Activated CD8-positive, alpha-beta memory T cell treated with anti-CD3 and anti-CD28 coated beads, Interleukin-2, amount 50 U/mL, for 24 hours (primary cell): ENCODE data around the gene APOA5.
"Not testable (repeated sequence)": the region's sequence is repeated elsewhere in the genome, so short reads cannot be mapped to it uniquely, and the experiment has no call there.

ENCODE experiments used
- DNase-seq: peaks from one replicate; pipeline ENCODE4 v3.0.0-alpha.2; 2020; ENCODE audit errors: extremely low read depth

Gene APOA5

DNA sequence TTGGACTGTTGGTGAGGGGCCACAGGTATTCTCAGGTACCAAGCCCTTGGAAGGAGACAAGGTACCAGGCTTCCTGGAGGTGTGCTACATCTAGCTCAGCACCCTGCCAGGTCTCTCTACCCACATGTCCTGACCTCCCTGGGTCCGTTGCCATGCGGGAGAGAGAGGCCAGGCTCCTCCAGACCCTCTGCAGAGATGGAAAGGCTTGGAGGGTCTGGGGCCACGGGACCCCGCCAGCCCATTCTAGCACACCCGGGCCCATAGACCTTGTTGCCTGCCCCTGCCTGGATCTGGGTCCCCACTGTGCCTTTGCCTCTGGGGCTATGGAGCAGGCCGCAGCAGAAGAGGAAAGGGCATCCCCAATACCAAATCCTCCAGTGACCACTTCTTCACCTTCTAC, 35.8 kb upstream of the APOA5 start:
- no peak for DNase-seq

GRCh38 chr11:116826751-116827431, 35.2 kb upstream of the APOA5 start:
- DNase-seq: no peak

- no peak for DNase-seq
These were observed 34.4 kb upstream of the APOA5 start for GRCh38 chr11:116825854-116826750.

DNA sequence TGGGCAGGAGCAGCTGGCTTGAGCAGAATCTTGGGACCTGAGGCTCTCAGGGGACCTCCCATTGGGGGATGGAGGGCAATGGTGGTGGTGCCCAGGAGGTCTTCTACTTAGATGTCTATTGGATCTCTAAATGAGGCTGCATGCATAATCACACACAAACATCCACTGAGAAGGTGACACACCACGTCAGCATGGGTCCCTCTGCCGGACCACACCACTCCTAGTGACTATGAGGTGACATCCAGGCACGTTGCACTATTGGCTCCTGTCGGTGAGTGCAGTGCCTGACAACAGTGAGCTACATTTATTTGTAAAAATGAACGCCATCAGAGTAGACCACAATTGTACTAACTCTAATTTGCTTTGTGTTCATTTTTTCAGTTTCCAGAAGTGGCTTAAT, 33.8 kb upstream of the APOA5 start:
- no peak for DNase-seq

DNA sequence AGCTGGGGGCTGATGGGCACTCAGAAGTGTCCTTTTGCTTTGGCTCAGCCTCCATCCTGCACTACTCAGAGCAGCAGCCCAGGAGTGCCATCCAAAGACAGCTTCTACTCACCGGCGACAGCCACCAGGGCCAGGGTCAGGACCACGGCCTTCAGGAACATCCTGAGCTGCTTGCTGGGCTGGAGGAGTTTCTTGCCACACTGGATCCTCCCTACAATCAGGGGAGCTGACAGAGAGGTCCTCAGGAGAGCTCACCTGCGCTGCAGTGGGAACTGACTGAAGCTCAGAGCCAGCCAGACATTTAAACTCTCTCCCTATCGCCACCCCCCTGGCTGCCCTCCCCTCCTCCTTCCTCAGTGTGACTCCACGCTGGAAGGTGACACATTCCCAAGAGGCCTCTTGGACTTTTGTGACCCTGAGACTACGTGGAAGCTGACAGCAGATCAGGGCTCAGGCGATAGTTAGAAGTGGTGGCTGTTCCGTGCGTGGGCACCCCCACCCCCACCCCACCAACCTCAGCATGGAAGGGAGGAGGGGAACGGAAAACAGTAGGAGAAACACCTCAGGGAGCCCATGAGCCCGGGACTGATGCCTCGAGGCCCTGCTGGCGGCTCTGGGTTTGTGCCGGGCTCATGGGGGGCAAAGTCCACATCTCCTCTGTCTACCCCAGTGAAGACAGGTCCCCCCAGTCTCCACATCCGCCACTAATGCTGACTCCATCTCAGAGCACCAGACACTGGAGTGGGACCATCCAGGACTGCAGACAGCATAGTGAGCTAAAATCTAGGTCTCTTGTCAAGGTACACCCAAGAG, 31.6 kb upstream of the APOA5 start, which contains the start of gene APOA4:
APOA4 (minus strand) TSS at position 274 of the 813 bp plus-strand sequence; CDS start at position 161, 113 bp downstream.
- no peak for DNase-seq

DNA sequence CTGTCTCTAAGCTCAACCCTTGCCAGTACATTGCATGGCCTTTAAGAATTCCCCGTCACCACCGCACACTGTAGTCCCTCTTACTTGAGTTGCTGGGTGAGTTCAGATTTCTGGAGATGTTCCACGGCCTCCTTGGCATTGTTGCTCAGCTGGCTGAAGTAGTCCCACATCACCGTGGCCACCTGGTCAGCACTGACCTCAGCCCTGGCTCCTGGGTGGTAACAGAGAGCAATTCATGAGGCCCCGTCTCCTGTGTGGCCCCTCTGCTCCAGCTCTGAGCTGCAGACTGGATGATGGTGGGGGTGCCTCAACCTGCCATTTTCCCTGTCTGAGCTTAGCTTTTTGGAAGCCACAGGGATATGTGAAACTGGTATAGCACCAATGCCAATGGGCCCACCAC, 30.9 kb upstream of the APOA5 start:
- DNase-seq: no peak

DNA sequence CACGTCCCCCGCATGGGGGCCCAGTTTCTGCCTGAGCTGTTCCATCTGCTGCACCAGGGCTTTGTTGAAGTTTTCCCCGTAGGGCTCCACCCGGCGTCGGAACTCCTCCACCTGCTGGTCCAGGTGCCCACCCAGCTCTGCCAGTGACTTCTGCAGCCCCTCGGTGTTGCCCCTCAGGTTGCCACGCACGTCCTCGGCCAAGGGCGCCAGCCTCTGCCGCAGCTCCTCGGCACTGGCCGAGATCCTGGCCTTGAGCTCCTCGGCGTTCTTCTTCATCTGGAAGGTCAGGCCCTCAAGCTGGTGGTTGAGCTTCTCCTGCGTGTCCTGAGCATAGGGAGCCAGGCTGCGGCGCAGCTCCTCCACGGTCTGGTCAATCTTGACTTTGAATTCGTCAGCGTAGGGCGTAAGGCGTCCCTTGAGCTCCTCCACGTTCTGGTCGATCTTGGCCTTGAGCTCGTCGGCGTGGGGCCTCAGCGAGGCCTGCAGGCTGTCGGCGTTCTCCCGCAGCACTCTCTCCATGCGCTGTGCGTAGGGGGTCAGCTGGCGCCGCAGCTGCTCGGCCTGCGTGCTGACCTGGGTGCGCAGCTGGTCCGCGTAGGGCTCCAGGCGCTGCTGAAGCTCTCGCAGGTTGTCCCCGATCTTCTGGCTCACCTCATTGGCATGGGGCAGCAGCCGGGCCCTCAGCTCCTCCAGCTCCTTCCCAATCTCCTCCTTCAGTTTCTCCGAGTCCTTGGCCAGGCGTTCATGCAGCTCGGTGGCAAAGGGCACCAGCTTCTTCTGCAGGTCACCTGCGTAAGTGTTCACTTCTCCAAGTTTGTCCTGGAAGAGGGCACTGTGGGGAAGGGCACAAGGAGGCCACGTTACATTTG, 29.6 kb upstream of the APOA5 start:
- DNase-seq: no peak

- DNase-seq: no peak
These were observed 27.4 kb upstream of the APOA5 start for GRCh38 chr11:116819049-116819448.

GRCh38 chr11:116814502-116814901, 22.8 kb upstream of the APOA5 start:
- no peak for DNase-seq

GRCh38 chr11:116813781-116814471, 22.2 kb upstream of the APOA5 start:
- no peak for DNase-seq

DNA sequence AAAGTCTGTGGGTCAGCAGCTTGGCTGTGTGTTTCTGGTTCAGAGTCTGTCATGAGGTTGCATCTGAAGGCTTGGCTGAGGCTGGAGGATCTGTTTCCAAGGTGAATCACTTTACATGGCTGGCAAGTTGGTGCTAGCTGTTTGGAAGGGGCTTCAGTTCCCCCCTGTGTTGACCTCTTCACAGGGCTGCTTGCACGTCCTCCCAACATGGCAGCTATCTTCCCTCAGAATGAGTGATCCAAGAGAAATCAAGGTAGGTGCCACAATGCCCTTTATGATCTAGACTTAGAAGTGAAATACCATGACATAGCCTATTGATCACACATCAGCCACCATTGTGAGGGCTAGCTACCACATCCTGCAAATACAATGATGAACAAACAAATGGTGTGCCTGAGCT, 21.5 kb upstream of the APOA5 start:
- no peak for DNase-seq

- DNase-seq: no peak
These were observed 20.4 kb upstream of the APOA5 start for GRCh38 chr11:116812109-116812508.

DNA sequence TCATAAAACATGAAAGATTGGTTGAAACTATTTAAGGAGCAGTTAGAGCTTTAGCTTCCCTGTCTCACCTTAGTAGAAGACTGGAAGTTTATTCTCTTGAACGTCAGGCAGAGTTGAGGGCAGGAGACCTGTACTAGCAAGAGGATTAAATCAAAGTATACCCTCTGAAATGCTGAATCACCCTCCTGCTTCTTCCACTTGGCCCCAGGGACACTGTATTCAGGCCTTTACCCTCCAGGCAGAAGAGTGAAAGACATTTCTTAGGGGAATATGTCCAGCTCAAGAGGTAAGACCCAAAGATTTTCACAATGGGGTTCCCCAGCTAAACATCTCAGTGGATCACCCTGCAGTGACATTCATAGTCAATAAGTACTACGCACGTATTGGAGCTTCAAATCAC, 19.5 kb upstream of the APOA5 start:
- no peak for DNase-seq

- DNase-seq: no peak
These were observed 16.8 kb upstream of the APOA5 start for GRCh38 chr11:116808262-116809175.

DNA sequence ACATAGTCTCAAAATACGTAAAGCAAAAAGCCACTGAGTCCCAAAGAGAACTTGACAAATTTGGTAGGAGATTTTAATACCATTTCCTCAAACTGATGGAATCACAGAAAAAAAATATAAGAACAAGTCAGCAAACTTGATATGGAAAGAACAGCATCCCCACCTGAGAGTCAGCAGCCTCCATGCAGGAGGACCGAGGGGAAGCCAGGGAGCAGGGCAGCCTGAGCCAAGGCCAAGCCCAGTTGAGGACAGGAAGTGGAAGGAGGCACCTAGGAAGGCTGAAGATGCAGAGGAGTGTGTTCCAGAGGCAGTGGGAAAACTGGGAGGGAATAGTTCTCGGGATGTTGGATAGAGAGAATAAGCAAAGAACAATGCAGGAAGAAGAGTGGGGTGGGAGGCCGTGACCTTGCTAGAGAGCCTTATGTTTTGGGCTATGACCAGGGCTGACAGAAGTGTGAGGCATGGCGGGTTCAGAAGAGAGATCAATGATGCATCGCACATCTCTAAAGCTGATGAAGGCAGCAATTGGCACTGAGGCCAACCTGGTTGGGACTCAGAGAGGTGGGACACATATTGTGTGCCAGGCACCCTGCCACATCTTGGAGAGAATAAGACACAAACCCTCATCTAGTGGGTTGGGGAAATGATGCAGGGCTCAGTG, 16.1 kb upstream of the APOA5 start:
- DNase-seq: no peak

- no peak for DNase-seq
These were observed 12.3 kb upstream of the APOA5 start for GRCh38 chr11:116804001-116804400.

- DNase-seq: not testable (repeated sequence)
These were observed 10.0 kb upstream of the APOA5 start for GRCh38 chr11:116801662-116802061.

DNA sequence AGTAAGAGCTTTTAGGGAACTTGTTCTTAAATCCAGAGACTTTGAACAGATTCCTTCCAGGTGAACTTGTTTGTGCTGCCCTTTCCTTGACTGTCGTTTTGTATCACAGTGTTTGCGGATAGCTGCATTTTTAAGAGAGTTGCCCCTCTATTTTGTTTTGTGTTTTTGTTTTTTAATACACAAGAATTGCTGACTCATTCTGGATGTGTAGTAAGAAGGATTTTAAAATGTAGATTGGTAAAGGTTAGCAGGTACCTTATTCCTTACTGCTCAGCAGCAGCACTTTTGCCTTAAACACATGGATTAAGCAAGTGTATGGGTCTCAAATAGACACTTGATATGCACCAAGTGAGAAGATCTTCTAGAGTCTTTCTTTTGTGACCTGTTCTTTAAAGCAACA, 8.9 kb upstream of the APOA5 start:
- DNase-seq: no peak

DNA sequence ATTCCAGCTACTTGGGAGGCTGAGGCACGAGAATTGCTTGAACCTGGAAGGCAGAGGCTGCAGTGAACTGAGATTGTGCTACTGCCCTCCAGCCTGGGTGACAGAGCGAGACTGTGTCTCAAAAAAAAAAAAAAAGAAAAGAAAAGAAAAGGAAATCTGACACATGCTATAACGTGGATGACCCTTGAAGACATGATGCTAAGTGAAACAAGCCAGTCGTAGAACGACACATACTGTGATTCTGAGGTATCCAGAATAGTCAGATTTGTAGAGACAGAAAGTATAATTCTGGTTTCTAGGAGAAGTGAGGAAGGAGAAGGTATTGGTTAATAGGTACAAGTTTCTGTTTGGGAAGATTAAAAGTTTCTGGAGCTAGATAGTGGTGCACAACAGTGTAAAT, 6.7 kb upstream of the APOA5 start:
- no peak for DNase-seq
